Type B pancreatic cell (in vitro differentiated cells): ENCODE measurements around the gene WDTC1. TPM values are rescaled to one million over a fixed set of nuclear protein-coding genes. Genes with fewer than 3 reads are reported as not detected.

Source experiments
- DNase-seq: peaks from one replicate; pipeline ENCODE4 v3.0.0; 2021; ENCODE audit warnings: mixed read lengths; ENCODE audit not compliant: unreplicated experiment; ENCODE audit errors: extremely low spot score
- H3K27ac Mint-ChIP-seq: 2 replicates; pipeline ENCODE4 v1.8.0; 2021; ENCODE audit warnings: mild to moderate bottlenecking, mixed read lengths
- H3K27me3 Mint-ChIP-seq: 2 replicates; pipeline ENCODE4 v1.8.0; 2021; ENCODE audit warnings: mixed read lengths
- H3K36me3 Mint-ChIP-seq: 2 replicates; pipeline ENCODE4 v1.8.0; 2021; ENCODE audit warnings: mixed read lengths
- H3K4me1 Mint-ChIP-seq: one replicate; pipeline ENCODE4 v1.8.0; 2021; ENCODE audit warnings: mixed read lengths; ENCODE audit not compliant: unreplicated experiment
- H3K4me3 Mint-ChIP-seq: 2 replicates; pipeline ENCODE4 v1.8.0; 2021; ENCODE audit warnings: mild to moderate bottlenecking, mixed read lengths
- H3K9me3 Mint-ChIP-seq: 2 replicates; pipeline ENCODE4 v1.8.0; 2021; ENCODE audit warnings: mixed read lengths
- total RNA-seq: library from RNA; stranded (reverse); gene quantifications from 2 replicates; pipeline ENCODE4 v1.2.1, GENCODE V29; 2021; ENCODE audit warnings: low replicate concordance
- TF ChIP-seq, protein P1 (sequence below): fragments of 200-600 bp; sonication (generic); conservative IDR thresholded peaks from 2 replicates; pipeline ENCODE4 v1.5.0; 2021; ENCODE audit warnings: antibody characterized with exemption, mild to moderate bottlenecking

Gene WDTC1
- total RNA-seq, 1 donor from 2014 or later, result 33.7 TPM

DNA sequence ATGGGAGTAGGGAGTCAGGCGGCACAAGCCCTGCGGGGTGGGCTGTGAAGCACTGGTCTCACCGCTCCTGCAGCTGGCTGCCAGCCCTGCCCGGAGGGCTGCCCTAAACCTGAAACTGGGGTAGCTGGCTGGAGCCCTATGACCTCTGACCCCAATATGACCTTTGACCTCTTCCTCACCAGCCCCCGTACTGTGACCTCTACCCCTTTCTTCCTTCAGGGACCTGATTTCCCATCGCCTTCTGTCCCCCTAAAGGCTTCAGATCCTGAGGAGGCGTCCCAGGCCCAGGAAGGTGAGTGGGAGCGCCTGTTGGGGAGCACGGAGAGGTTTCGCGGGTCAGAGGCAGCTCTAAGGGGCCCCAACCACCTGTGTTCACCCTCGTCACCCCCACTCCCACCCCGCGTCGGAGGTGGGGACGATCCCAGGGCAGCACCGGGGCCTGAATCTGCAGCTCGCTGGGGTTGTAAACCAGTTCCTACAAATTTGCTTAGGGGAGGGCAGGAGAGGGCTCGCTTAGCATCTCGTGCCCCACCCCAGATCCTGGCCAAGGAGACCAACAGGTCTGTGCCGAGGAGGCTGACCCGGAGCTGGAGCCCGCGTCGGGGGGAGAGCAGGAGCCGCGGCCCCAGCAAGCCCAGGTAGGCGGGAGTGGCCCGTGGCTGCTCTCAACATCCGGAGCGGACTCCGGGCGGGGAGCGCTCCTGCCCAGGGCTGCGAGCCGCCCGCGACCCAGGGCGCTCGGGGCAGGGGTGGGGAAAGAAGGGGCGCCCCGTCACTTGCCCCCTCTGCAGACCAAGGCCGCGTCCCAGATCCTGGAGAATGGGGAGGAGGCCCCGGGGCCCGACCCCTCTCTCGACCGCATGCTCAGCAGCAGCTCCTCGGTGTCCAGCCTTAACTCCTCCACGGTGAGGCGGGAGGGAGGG, 114.7 kb downstream of the WDTC1 start:
- no peaks in the 10 kb centered on the region for H3K9me3 Mint-ChIP-seq
- H3K4me3 Mint-ChIP-seq, result peak overlapping the region; percentile 66
- no peak for DNase-seq

DNA sequence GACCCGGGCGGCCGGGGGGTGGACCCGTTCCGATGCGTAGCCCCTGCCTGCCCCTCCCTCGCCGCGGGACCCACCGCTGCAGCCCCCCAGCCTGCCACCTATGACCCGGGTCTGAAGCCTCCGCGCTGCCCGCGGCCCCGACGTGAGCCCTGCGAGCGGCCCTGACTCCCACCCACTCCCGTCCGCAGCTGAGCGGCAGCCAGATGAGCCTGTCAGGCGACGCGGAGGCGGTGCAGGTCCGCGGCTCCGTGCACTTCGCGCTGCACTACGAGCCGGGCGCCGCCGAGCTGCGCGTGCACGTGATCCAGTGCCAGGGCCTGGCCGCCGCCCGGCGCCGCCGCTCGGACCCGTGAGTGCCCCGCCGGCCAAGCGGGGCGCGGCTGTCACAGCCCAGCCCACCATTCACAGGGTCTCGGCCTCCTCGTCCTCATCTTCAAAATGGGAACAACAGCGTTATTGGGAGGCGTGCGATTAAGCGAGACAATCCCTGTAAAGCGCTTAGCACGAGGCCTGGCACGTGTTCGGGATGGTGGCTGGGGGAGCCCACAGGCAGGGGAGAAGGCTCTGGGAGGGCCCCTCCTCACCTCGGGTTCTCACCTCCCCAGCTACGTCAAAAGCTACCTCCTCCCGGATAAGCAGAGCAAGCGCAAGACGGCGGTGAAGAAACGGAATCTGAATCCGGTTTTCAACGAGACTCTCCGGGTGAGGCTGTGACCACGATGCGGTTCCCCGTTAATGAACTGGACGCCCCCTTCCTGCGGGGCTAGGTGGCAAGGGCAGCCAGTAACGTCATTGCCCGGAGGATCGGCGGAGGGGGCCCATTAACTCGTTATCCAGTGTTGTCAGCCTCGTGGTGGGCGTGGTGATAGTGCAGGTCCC, 115.6 kb downstream of the WDTC1 start:
- Mint-ChIP-seq H3K4me3 (peak overlapping the region; percentile 68), H3K36me3 (peaks cover 4% of the 10 kb centered on the region), H3K27ac (peak overlapping the region; percentile 66), H3K27me3 (peaks cover 4% of the 10 kb centered on the region), H3K9me3 (no peaks in the 10 kb centered on the region), H3K4me1 (peaks cover 9% of the 10 kb centered on the region)
- TF ChIP-seq, protein P1, sequence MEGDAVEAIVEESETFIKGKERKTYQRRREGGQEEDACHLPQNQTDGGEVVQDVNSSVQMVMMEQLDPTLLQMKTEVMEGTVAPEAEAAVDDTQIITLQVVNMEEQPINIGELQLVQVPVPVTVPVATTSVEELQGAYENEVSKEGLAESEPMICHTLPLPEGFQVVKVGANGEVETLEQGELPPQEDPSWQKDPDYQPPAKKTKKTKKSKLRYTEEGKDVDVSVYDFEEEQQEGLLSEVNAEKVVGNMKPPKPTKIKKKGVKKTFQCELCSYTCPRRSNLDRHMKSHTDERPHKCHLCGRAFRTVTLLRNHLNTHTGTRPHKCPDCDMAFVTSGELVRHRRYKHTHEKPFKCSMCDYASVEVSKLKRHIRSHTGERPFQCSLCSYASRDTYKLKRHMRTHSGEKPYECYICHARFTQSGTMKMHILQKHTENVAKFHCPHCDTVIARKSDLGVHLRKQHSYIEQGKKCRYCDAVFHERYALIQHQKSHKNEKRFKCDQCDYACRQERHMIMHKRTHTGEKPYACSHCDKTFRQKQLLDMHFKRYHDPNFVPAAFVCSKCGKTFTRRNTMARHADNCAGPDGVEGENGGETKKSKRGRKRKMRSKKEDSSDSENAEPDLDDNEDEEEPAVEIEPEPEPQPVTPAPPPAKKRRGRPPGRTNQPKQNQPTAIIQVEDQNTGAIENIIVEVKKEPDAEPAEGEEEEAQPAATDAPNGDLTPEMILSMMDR, result no peak
- DNase-seq, result no peak

More for the DNA sequence above, 114.7 kb downstream of the WDTC1 start:
- Mint-ChIP-seq H3K27me3 (peaks cover 4% of the 10 kb centered on the region), H3K4me1 (peaks cover 9% of the 10 kb centered on the region), H3K27ac (peak overlapping the region; percentile 29), H3K36me3 (peaks cover 4% of the 10 kb centered on the region)
- TF ChIP-seq, protein P1, result no peak

- no peak for DNase-seq
- H3K27me3 Mint-ChIP-seq, result peaks cover 4% of the 10 kb centered on the region
- TF ChIP-seq, protein P1, result no peak
- no peaks in the 10 kb centered on the region for H3K9me3 Mint-ChIP-seq
- H3K36me3 Mint-ChIP-seq, result peaks cover 4% of the 10 kb centered on the region
- H3K4me3 Mint-ChIP-seq, result peak overlapping the region; percentile 69
- H3K27ac Mint-ChIP-seq, result peak overlapping the region; percentile 66
- peaks cover 9% of the 10 kb centered on the region for H3K4me1 Mint-ChIP-seq
These were observed 116.5 kb downstream of the WDTC1 start for GRCh38 chr1:27350663-27351540.

GRCh38 chr1:27351541-27352107, 117.2 kb downstream of the WDTC1 start:
- Mint-ChIP-seq H3K4me3 (peak overlapping the region; percentile 69), H3K4me1 (peaks cover 9% of the 10 kb centered on the region), H3K36me3 (peaks cover 4% of the 10 kb centered on the region), H3K27ac (peak overlapping the region; percentile 31), H3K9me3 (no peaks in the 10 kb centered on the region), H3K27me3 (peaks cover 4% of the 10 kb centered on the region)
- no peak for DNase-seq
- TF ChIP-seq, protein P1, result no peak
